ENCODE measurements around the gene PUS7.
"Not testable (repeated sequence)": the region's sequence is repeated elsewhere in the genome, so short reads cannot be mapped to it uniquely, and the experiment has no call there.

Gene PUS7

DNA sequence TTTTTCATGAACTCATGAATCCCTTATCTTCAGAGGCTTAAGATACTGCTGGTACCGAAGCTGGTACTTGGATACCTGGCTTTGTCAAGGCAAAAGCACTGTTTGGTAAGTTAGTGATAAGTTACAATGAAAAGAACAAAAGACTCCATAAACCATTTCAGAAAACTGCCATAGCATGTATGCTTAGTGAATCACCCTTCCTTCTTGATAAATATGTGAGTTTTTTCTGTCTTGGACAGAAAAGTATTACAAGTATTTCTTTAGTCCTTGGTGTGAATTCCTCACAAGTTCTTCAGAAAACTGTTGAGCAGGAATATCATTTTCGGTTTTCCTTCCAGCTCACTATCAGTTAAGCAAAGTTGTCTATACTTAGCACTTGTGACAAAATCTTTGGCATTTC is 25.6 kb downstream of the PUS7 start:
- DNase-seq (ENCODE audit: low spot score), result no peak

DNA sequence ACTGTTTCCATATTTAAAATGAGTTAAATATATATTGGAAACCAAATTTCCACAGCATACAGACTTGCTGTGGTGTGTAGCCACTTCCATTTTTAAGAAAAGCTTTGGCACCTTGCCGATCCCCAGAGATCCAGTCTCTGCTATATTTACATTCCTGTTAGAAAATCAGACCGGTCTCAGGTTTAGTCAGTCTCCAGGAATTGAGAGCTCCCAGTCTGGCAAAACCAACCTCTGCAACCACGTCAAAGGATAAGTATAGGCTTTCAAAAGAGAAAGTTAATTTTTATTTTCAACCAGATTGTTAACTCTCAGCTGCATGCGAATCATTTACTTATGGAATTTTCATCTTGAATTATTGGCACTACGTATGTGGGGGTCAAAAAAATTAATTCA is 28.2 kb downstream of the PUS7 start:
- DNase-seq (ENCODE audit: low spot score), result no peak

DNA sequence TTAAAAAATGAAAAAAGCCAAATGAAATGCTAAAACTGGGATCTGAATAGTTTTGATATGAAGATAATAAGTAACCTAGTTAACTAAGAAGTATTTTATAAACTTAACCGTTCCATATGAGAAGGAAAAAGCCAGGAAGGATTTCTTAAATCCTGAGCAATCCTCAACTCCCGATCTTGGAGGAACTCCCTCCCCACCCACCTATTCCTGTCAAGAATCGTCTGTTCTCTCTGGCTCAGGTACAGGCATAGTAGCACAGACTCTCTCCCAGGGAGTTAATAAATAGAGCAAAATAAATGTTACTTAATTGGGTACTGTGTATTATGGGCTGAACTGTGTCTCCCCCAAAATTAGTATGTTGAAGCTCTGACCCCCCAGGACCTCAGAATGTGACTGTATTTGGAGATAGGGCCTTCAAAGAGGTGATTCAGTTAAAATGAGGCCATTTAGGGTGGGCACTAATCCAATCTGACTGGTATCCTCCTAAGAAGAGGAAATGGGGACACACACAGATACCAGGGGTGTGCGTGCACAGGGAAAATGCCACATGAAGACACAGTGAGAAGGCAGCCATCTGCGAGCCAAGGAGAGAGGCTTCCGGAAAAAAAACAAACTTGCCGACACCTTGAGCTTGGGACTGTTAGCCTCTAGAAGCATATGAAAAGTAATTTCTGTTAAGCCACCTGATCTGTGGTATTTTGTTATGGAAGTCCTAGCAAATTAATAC is 28.7 kb downstream of the PUS7 start:
- no peak for DNase-seq (ENCODE audit: low spot score)

GRCh38 chr7:105489409-105489808 is 32.7 kb downstream of the PUS7 start:
- DNase-seq (ENCODE audit: low spot score), result no peak

DNA sequence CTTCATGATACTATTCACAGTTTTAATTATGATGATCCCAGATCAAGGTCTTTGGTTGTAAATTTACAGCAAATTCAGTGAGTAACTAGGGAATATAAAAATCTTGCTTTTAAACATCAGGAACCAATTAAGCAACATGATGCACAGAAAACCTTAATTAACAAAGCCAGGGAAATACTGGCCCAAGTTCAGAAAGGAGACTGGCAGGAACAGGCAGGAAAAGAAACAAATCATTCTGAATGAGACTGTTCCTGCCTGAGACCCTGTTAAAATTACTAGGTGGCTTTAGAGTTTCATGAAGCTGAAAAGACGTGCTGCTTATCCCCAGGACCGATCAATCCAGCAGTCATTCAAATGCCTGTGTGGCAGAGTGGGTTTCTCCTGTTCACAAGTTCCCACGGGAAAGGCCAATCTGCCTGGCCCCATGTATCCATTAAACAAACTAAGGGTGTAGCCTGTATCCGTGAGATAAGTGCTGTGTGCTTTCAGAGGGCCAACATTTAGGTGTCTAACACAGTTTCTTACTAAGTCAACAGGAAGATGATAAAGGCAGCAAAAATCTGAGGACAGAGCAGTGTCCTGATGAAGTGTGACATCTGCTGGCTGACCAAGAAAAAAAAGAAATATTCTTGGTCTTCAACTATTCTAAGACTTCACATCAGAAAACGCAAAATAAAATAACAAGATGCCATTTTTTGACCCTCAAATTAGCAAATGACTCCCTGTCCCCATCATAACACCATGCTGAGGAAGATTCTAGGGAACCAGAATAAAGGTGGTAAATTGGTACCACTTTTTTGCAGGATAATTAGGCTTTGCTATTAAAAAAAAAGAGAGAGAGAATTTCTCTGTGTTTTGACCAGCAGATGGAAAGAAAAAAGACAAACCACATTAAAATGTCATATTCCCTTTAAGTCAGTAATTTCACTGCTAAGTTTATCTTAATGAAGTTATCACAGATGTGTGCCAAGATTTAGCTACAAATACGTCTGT is 34.2 kb downstream of the PUS7 start:
- DNase-seq (ENCODE audit: low spot score), result peak; percentile 45

DNA sequence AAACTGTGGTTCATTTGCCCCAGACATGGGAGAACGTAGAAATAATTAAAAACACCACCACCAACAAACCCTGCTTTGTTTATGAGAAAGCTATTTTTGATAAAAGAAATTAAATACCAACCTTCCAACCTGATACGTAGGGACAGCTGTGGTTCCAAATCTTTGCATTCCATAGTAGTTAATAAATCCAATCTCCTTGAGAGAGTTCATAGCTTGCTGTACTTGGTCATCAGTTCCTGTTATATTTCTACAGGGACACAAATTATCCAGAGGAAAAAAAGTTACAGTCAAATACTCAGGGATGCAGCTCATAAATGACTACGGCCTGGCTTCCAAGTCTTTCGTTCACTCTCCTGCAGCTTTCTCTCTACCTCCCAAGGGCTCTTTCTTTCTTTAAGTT is 41.1 kb downstream of the PUS7 start:
- no peak for DNase-seq (ENCODE audit: low spot score)

DNA sequence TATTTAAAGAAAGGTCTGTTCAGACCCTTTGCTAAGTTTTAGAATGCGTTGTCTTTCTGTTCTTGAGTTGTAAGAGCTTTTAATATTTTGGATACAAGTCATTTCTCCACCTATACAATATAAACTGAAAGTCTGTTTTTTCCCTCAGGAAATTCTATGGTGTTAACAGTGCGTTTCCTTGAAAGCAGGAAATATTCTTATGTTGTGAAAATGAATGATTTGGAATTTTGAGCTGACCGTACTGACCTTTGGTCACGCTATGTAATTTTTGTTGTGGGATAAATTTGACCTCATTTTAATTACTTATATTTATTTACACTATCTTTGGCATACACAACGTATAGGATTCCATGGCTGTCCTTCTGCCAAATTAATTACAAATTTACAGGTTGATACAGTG is 43.5 kb downstream of the PUS7 start:
- no peak for DNase-seq (ENCODE audit: low spot score)

DNA sequence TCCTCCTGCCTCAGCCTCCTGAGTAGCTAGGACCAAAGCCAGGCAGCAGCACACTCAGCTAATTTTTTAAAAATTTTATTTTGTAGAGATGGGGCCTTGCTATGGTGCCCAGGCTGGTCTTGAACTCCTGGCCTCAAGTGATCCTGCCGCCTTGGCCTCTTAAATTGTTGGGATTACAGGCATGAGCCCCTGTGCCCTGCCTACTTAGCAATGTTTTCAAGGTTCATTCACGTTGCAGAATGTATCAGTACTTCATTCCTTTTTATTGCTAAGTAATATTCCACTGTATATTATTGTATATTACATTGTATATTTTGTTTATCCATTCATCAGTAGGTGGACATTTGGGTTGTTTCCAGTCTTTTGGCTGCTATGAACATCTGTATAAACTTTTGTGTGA is 44.2 kb downstream of the PUS7 start:
- DNase-seq (ENCODE audit: low spot score), result no peak

- no peak for DNase-seq (ENCODE audit: low spot score)
Observed at GRCh38 chr7:105474045-105474444, 48.0 kb downstream of the PUS7 start.

- DNase-seq (ENCODE audit: low spot score), result no peak
Observed at GRCh38 chr7:105473163-105473562, 48.9 kb downstream of the PUS7 start.

- no peak for DNase-seq (ENCODE audit: low spot score)
Observed at GRCh38 chr7:105470846-105471245, 51.2 kb downstream of the PUS7 start.

- DNase-seq (ENCODE audit: low spot score), result no peak
Observed at GRCh38 chr7:105470090-105470489, 52.0 kb downstream of the PUS7 start.

GRCh38 chr7:105462765-105463420 is 59.2 kb downstream of the PUS7 start:
- DNase-seq (ENCODE audit: low spot score), result no peak

- DNase-seq (ENCODE audit: low spot score), result peak; percentile 37
Observed at GRCh38 chr7:105461518-105461917, 60.6 kb downstream of the PUS7 start.

DNA sequence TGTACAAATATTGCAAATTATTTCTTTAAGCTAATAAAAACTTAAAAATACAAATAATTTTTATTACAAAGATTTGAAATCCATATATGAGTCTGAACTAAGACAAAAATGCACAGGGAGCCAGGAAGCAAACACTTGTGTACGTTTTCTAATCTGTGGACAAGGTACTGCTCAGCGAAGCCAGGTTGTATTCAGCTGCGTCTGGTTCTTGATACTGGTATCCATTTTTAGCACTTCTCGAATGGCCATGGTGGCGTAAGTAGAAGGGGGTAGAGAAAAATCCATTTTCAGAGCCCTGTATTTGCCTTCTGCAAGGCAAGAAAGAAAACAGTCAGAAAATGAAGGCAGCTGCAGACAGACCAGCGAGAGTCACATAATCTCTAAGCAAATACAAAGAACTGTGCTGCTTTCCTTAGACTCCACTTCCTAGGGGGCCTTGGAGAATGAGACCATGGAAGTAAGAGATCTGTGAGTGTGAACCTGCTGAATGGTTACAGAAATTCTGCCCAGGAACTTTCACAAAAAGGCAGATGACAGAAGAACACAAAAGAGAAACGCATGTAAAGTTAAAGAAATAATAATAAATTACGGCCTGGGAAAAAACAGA is 64.3 kb downstream of the PUS7 start:
- DNase-seq (ENCODE audit: low spot score), result no peak

DNA sequence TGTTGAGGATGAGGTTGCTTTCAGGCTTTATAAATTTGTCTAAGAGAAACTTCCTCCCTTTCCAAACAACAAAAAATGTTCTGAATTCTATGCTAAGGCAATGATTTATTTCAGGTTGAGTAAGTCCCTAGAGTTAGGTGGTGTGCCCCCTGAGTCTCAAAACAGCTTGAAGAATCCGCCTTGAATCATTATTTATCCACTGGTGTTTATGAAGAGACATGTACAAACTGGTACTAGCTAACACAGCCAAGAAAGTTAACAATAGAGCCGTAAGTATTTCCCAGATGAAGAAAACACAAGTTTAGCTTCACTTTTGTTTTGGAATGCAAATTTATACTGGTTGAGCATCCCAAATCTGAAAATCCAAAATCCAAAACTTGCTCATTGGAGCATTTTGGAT is 67.2 kb downstream of the PUS7 start:
- DNase-seq (ENCODE audit: low spot score), result no peak

GRCh38 chr7:105454095-105454747 is 67.8 kb downstream of the PUS7 start:
- no peak for DNase-seq (ENCODE audit: low spot score)

GRCh38 chr7:105452085-105452484 is 70.0 kb downstream of the PUS7 start:
- DNase-seq (ENCODE audit: low spot score), result no peak

DNA sequence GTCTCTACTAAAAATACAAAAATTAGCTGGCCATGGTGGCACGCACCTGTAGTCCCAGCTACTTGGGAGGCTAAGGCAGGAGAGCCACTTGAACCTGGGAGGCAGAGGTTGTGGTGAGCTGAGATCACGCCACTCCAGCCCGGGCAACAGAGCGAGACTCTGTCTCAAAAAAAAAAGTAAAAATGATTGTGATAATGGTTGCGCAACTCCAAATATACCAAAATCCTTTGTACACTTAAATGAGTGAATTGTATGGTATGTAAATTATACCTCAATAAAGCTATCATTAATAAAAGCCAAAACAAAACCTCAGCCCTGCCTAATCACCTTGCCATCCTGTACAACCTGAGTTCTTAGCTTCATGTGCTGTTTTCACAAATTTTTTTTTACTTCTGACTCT is 71.2 kb downstream of the PUS7 start:
- not testable (repeated sequence) for DNase-seq (ENCODE audit: low spot score)

- DNase-seq (ENCODE audit: low spot score), result no peak
Observed at GRCh38 chr7:105450177-105450861, 71.8 kb downstream of the PUS7 start.

- no peak for DNase-seq (ENCODE audit: low spot score)
Observed at GRCh38 chr7:105448181-105448580, 73.9 kb downstream of the PUS7 start.

All from HuH-7.5 (cell line).